22Rv1 (cell line): ENCODE results near the gene NLRC5.

Experiments used
- CTCF ChIP-seq: fragments of 450-650 bp; IDR thresholded peaks from 2 replicates; pipeline ENCODE4 v1.5.1; 2017; ENCODE audit warnings: mild to moderate bottlenecking
- ZFX ChIP-seq: fragments of 450-650 bp; IDR thresholded peaks from 2 replicates; pipeline ENCODE4 v1.6.1; 2017; ENCODE audit warnings: antibody characterized with exemption, borderline replicate concordance

DNA sequence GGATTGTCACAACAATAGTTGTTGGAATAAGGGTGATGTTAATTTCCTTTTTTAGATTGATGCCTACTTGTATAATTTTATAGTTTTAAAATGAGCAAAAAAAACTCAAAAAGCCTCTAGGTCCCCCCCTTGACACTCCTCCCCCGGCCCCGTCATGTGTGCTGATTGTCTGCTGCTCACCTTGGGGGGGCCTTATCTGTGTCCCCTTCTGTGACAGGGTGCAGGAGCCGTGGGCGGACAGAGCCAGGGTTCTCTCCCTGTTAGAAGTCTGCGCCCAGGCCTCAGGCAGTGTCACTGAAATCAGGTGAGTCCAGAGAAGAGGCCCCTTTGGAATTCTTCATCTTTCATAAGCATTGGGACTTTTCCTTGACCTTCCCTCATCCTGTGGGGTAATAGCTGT is 75.6 kb downstream of the NLRC5 start:
- TF ChIP-seq CTCF = no peak
- TF ChIP-seq ZFX = no peak
